Panc1 (cell line): ENCODE measurements around the gene AFP. TPM values are rescaled to one million over a fixed set of nuclear protein-coding genes. Genes with fewer than 3 reads are reported as not detected.

Experiments
- ATAC-seq: fragments of 200-7000 bp; cut with Tn5 transposase; 2 replicates; pipeline ENCODE4 v1.9.1; 2020; ENCODE audit warnings: mild to moderate bottlenecking, moderate library complexity
- BruUV-seq: library from RNA; stranded (reverse); fragments of 400-500 nt; replicated peaks from 2 replicates; lab custom pipeline; 2021; lab: Mats Ljungman, UMichigan
- CTCF ChIA-PET: fragments of 300-600 bp; sonication (Branson Sonifier 250); formaldehyde crosslinking; loops from one replicate; lab custom pipeline; 2022; ENCODE audit warnings: antibody characterized with exemption; lab: Charles Lee
- POLR2A ChIA-PET: fragments of 300-600 bp; sonication (Branson Sonifier 250); formaldehyde crosslinking; loops from one replicate; lab custom pipeline; 2022; ENCODE audit warnings: antibody characterized with exemption; lab: Charles Lee
- DNase-seq: peaks from one replicate; pipeline ENCODE4 v3.0.0-alpha.2; 2010; ENCODE audit warnings: low read depth, low spot score
- H3K27ac ChIP-seq: 2 replicates; pipeline ENCODE4 v1.5.1; 2011; ENCODE audit warnings: mild to moderate bottlenecking, low read length, inconsistent platforms
- H3K27me3 ChIP-seq: fragments of 200-500 bp; sonication (Bioruptor generic); 2 replicates; pipeline ENCODE4 v1.6.0; 2014; ENCODE audit warnings: low read length, inconsistent platforms; ENCODE audit not compliant: control insufficient read depth, insufficient read depth
- H3K36me3 ChIP-seq: fragments of 200-500 bp; sonication (Bioruptor generic); 2 replicates; pipeline ENCODE4 v1.5.1; 2014; ENCODE audit warnings: inconsistent platforms, mild to moderate bottlenecking, low read length, moderate library complexity; ENCODE audit not compliant: control insufficient read depth, insufficient read depth
- H3K4me1 ChIP-seq: 2 replicates; pipeline ENCODE4 v1.5.1; 2011; ENCODE audit warnings: inconsistent platforms, mild to moderate bottlenecking, low read length, moderate library complexity; ENCODE audit not compliant: control insufficient read depth, insufficient read depth
- H3K4me3 ChIP-seq, 2 experiments: 2 replicates each; pipeline ENCODE4 v1.5.1; 2011 to 2012; ENCODE audit warnings: low read depth in 2 of 2, low read length in 2 of 2, mild to moderate bottlenecking in 2 of 2, inconsistent platforms in 1 of 2, moderate library complexity in 1 of 2
- H3K9me3 ChIP-seq: fragments of 200-500 bp; sonication (Bioruptor generic); 2 replicates; pipeline ENCODE4 v1.5.1; 2014; ENCODE audit warnings: low read depth, mild to moderate bottlenecking, inconsistent platforms, low read length, moderate library complexity; ENCODE audit not compliant: control insufficient read depth, insufficient read depth
- POLR2AphosphoS5 ChIP-seq: IDR thresholded peaks from 2 replicates; pipeline ENCODE4 v1.6.1; 2012; ENCODE audit warnings: mild to moderate bottlenecking, low read depth, low read length, moderate library complexity
- SIN3A ChIP-seq: IDR thresholded peaks from 2 replicates; pipeline ENCODE4 v1.6.1; 2012; ENCODE audit warnings: low read depth, mild to moderate bottlenecking, low read length, moderate library complexity, borderline replicate concordance; ENCODE audit not compliant: insufficient read depth
- TCF7L2 ChIP-seq: IDR thresholded peaks from 2 replicates; pipeline ENCODE4 v1.6.1; 2011; ENCODE audit warnings: mild to moderate bottlenecking, low read depth, low read length, inconsistent platforms
- in situ Hi-C: cut with HindIII; loops from 2 replicates; pipeline ENCODE4 v1.10.0; 2016; ENCODE audit warnings: low sequenced_read_pairs, low pct_unique_long_range_greater_than_20kb
- intact Hi-C: fragments of 100-400 bp; cut with micrococcal nuclease; formaldehyde crosslinking; loops from one replicate; pipeline ENCODE4 v1.10.0; 2022; ENCODE audit not compliant: unreplicated experiment
- total RNA-seq: library from RNA; stranded (reverse); gene quantifications from one replicate; pipeline ENCODE4 v1.2.1, GENCODE V29; 2021; ENCODE audit not compliant: unreplicated experiment
- TF ChIP-seq, protein P1 (sequence below), 2 experiments: IDR thresholded peaks; 2 replicates each; pipeline ENCODE4 v1.6.1; 2011 to 2012; ENCODE audit warnings: low read depth in 2 of 2, control low read depth in 1 of 2, low read length in 1 of 2, mild to moderate bottlenecking in 1 of 2, moderate library complexity in 1 of 2; ENCODE audit not compliant: insufficient read depth in 1 of 2
- TF ChIP-seq, protein P2 (sequence below): fragments of 450-650 bp; IDR thresholded peaks from 2 replicates; pipeline ENCODE4 v1.5.1; 2017; ENCODE audit warnings: mild to moderate bottlenecking

Gene AFP
- total RNA-seq, 1 experiment from 2014 or later, result 1.3 TPM

DNA sequence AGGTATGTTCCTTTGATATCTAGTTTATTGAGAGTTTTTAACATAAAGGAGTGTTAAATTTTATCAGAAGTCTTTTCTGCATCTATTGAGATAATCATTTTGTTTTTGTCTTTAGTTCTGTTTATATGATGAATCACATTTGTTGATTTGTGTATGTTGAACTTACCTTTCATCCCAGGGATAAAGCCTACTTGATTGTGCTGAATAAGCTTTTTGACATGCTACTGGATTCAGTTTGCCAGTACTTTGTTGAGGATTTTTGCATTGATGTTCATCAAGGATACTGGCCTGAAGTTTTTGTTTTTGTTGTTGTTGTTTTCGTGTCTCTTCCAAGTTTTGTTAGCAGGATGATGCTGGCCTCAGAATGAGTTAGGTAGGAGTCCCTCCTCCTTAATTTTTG lies 34.7 kb downstream of the AFP start:
- CTCF ChIA-PET, result no interaction called here
- H3K4me3 ChIP-seq, result no peak overlapping the region
- in situ Hi-C loops (no loop called here), intact Hi-C loops (no loop called here)
- H3K27ac ChIP-seq, result no peak overlapping the region
- TF ChIP-seq POLR2AphosphoS5 (no peak), SIN3A (no peak), TCF7L2 (no peak)
- TF ChIP-seq, protein P1, sequence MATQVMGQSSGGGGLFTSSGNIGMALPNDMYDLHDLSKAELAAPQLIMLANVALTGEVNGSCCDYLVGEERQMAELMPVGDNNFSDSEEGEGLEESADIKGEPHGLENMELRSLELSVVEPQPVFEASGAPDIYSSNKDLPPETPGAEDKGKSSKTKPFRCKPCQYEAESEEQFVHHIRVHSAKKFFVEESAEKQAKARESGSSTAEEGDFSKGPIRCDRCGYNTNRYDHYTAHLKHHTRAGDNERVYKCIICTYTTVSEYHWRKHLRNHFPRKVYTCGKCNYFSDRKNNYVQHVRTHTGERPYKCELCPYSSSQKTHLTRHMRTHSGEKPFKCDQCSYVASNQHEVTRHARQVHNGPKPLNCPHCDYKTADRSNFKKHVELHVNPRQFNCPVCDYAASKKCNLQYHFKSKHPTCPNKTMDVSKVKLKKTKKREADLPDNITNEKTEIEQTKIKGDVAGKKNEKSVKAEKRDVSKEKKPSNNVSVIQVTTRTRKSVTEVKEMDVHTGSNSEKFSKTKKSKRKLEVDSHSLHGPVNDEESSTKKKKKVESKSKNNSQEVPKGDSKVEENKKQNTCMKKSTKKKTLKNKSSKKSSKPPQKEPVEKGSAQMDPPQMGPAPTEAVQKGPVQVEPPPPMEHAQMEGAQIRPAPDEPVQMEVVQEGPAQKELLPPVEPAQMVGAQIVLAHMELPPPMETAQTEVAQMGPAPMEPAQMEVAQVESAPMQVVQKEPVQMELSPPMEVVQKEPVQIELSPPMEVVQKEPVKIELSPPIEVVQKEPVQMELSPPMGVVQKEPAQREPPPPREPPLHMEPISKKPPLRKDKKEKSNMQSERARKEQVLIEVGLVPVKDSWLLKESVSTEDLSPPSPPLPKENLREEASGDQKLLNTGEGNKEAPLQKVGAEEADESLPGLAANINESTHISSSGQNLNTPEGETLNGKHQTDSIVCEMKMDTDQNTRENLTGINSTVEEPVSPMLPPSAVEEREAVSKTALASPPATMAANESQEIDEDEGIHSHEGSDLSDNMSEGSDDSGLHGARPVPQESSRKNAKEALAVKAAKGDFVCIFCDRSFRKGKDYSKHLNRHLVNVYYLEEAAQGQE (IDR thresholded peaks at IDR 0.05; ENCODE audit: insufficient read depth in 1 of 2, low read depth in 2 of 2, low read length in 1 of 2), result no peak
- TF ChIP-seq, protein P2, sequence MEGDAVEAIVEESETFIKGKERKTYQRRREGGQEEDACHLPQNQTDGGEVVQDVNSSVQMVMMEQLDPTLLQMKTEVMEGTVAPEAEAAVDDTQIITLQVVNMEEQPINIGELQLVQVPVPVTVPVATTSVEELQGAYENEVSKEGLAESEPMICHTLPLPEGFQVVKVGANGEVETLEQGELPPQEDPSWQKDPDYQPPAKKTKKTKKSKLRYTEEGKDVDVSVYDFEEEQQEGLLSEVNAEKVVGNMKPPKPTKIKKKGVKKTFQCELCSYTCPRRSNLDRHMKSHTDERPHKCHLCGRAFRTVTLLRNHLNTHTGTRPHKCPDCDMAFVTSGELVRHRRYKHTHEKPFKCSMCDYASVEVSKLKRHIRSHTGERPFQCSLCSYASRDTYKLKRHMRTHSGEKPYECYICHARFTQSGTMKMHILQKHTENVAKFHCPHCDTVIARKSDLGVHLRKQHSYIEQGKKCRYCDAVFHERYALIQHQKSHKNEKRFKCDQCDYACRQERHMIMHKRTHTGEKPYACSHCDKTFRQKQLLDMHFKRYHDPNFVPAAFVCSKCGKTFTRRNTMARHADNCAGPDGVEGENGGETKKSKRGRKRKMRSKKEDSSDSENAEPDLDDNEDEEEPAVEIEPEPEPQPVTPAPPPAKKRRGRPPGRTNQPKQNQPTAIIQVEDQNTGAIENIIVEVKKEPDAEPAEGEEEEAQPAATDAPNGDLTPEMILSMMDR, result no peak
- H3K36me3 ChIP-seq, result no peaks in the 10 kb centered on the region
- H3K27me3 ChIP-seq, result no peaks in the 10 kb centered on the region
- ATAC-seq, result no peak
- no peak for DNase-seq
- no peaks in the 10 kb centered on the region for H3K4me1 ChIP-seq
- POLR2A ChIA-PET, result no interaction called here
- H3K9me3 ChIP-seq, result no peaks in the 10 kb centered on the region
- BruUV-seq, result no TSS peak

DNA sequence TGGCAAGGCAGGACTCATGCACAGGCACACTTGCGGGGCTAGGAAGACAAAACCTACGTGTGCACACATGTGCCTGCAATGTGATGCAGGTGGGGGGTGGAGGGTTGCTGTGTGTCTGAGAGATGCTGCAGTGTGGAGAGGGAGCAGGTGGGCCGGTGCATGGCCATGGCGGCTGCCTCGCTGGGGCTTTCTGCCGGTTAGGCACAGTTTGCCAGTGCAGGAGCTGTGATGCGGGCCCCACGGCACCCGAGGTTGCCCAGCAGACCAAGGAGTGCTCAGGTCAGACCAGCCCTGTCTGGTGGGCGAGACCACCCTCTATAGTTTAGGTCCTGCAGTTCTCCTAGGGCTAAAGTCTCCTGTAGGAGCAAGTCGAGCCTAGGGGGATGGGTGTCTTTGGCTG lies 41.2 kb downstream of the AFP start:
- no peak for ATAC-seq
- CTCF ChIA-PET, result no interaction called here
- no TSS peak for BruUV-seq

More for the DNA sequence above, 41.2 kb downstream of the AFP start:
- Histone ChIP-seq H3K27ac (no peak overlapping the region), H3K27me3 (no peaks in the 10 kb centered on the region), H3K4me3 (no peak overlapping the region), H3K4me1 (no peaks in the 10 kb centered on the region), H3K9me3 (no peaks in the 10 kb centered on the region), H3K36me3 (no peaks in the 10 kb centered on the region)
- POLR2A ChIA-PET, result no interaction called here
- in situ Hi-C loops, result no loop called here
- intact Hi-C loops, result no loop called here
- TF ChIP-seq POLR2AphosphoS5 (no peak), TCF7L2 (no peak), SIN3A (no peak)
- TF ChIP-seq, protein P1 (IDR thresholded peaks at IDR 0.05; ENCODE audit: insufficient read depth in 1 of 2, low read depth in 2 of 2, low read length in 1 of 2), result no peak
- TF ChIP-seq, protein P2, result no peak
- no peak for DNase-seq
